HepG2 (cell line): ENCODE data around the gene RAB3GAP1. TPM values are rescaled to one million over a fixed set of nuclear protein-coding genes. Genes with fewer than 3 reads are reported as not detected.

Source experiments
- AHR ChIP-seq: IDR thresholded peaks from 2 replicates; pipeline ENCODE4 v1.6.1; 2018; ENCODE audit warnings: missing genetic modification reagents, missing compliant biosample characterization
- BRF2 ChIP-seq: sonication (generic); formaldehyde crosslinking; IDR thresholded peaks from 2 replicates; pipeline ENCODE4 v1.8.1; 2022; ENCODE audit warnings: mild to moderate bottlenecking, missing genetic modification reagents
- HMGA1 ChIP-seq: sonication (generic); formaldehyde crosslinking; conservative IDR thresholded peaks from 2 replicates; pipeline ENCODE4 v1.4.0; 2020; ENCODE audit warnings: missing genetic modification reagents
- IRF1 ChIP-seq: sonication (generic); formaldehyde crosslinking; IDR thresholded peaks from 2 replicates; pipeline ENCODE4 v1.4.0; 2020; ENCODE audit warnings: low read depth, mild to moderate bottlenecking, missing genetic modification reagents
- KLF6 ChIP-seq: IDR thresholded peaks from 2 replicates; pipeline ENCODE4 v1.8.0; 2016; ENCODE audit warnings: missing biosample characterization, missing genetic modification reagents
- MIXL1 ChIP-seq: IDR thresholded peaks from 2 replicates; pipeline ENCODE4 v1.6.1; 2016
- MYNN ChIP-seq: sonication (generic); formaldehyde crosslinking; IDR thresholded peaks from 2 replicates; pipeline ENCODE4 v1.4.0; 2020; ENCODE audit warnings: mild to moderate bottlenecking, low read depth, missing genetic modification reagents
- MZF1 ChIP-seq: sonication (generic); formaldehyde crosslinking; IDR thresholded peaks from 2 replicates; pipeline ENCODE4 v1.8.1; 2023; ENCODE audit warnings: mild to moderate bottlenecking, missing genetic modification reagents, borderline replicate concordance
- REXO4 ChIP-seq: sonication (generic); formaldehyde crosslinking; IDR thresholded peaks from 2 replicates; pipeline ENCODE4 v1.8.0; 2022; ENCODE audit warnings: missing genetic modification reagents, mild to moderate bottlenecking, borderline replicate concordance
- SOX6 ChIP-seq, 2 experiments: fragments of 450-650 bp in 1 of 2; sonication (generic) in 1 of 2; formaldehyde crosslinking in 1 of 2; IDR thresholded peaks; 2 replicates each; pipeline versions ENCODE4 v1.4.0 to v1.6.1; 2017 to 2020; ENCODE audit warnings: antibody characterized with exemption in 1 of 2, mild to moderate bottlenecking in 1 of 2, missing genetic modification reagents in 1 of 2
- YEATS4 ChIP-seq: sonication (generic); formaldehyde crosslinking; IDR thresholded peaks from 2 replicates; pipeline ENCODE4 v1.4.0; 2020; ENCODE audit warnings: missing genetic modification reagents, borderline replicate concordance
- ZNF276 ChIP-seq: sonication (generic); formaldehyde crosslinking; IDR thresholded peaks from 2 replicates; pipeline ENCODE4 v1.4.0; 2020; ENCODE audit warnings: mild to moderate bottlenecking, low read depth, missing genetic modification reagents
- ZNF44 ChIP-seq: sonication (generic); formaldehyde crosslinking; IDR thresholded peaks from 2 replicates; pipeline ENCODE4 v1.5.1; 2020; ENCODE audit warnings: mild to moderate bottlenecking, missing genetic modification reagents
- ZNF451 ChIP-seq: sonication (generic); formaldehyde crosslinking; IDR thresholded peaks from 2 replicates; pipeline ENCODE4 v1.5.0; 2020; ENCODE audit warnings: mild to moderate bottlenecking, missing genetic modification reagents
- ZNF557 ChIP-seq: sonication (generic); formaldehyde crosslinking; IDR thresholded peaks from 2 replicates; pipeline ENCODE4 v1.4.0; 2020; ENCODE audit warnings: missing genetic modification reagents
- ZUFSP ChIP-seq: sonication (generic); formaldehyde crosslinking; IDR thresholded peaks from 2 replicates; pipeline ENCODE4 v1.9.0; 2021; ENCODE audit warnings: missing genetic modification reagents, mild to moderate bottlenecking, borderline replicate concordance
- polyA plus RNA-seq, 8 experiments: library from polyadenylated mRNA; depleted of rRNA in 3 of 8; stranded (reverse) in 7 of 8; unstranded in 1 of 8; fragments of >200 nt; fragmentation: Illumina TruSeq in 4 of 8; extraction: Trizol in 4 of 8; gene quantifications; 2 replicates each; pipeline versions ENCODE4 v1.2.1 to v1.2.3, GENCODE V29; 2011 to 2016; ENCODE audit warnings: low read depth in 4 of 8, missing spikeins in 1 of 8, mixed read lengths in 1 of 8; ENCODE audit not compliant: insufficient read depth in 1 of 8
- total RNA-seq, 5 experiments: library from RNA; depleted of rRNA; stranded (reverse); fragments of >200 nt; fragmentation: Illumina TruSeq; extraction: Trizol; gene quantifications; 2 replicates each; pipeline ENCODE4 v1.2.3, GENCODE V29; 2016; ENCODE audit warnings: low read depth in 1 of 5

The RAB3GAP1 gene
- total and polyA plus RNA-seq, 2 of the 13 experiments (the other 11 are each of a cell fraction or from before 2014, with no cell fraction given): 15.2 to 48.8 TPM

- TF ChIP-seq IRF1 (CRISPR knock-in tag) (no peak), HMGA1 (CRISPR knock-in tag) (no peak), ZNF44 (CRISPR knock-in tag) (peak; percentile 96), AHR (CRISPR knock-in tag) (no peak; the same call in 1 of the 2 replicates), YEATS4 (CRISPR knock-in tag) (peak; percentile 89), ZUFSP (CRISPR knock-in tag) (no peak), MIXL1 (CRISPR knock-in tag) (no peak), MYNN (CRISPR knock-in tag) (peak; percentile 48; the same call in 1 of the 2 replicates), ZNF451 (CRISPR knock-in tag) (0 out of 2 replicates have a peak, but pooled peaks have one; percentile 67), REXO4 (no peak), SOX6 (IDR thresholded peaks at IDR 0.05) (no peak), SOX6 (CRISPR knock-in tag; IDR thresholded peaks at IDR 0.05) (peak; percentile 48), MZF1 (CRISPR knock-in tag) (no peak), BRF2 (CRISPR knock-in tag) (0 out of 2 replicates have a peak, but pooled peaks have one; percentile 50), ZNF557 (CRISPR knock-in tag) (no peak), ZNF276 (CRISPR knock-in tag) (no peak), KLF6 (CRISPR knock-in tag) (peak; percentile 82)
- TF ChIP-seq, all 625 proteins: peak for 246
Observed at GRCh38 chr2:135052042-135052876, at the start of gene RAB3GAP1 (continued).
